GM12865 (cell line): ENCODE data around the gene HOXB3.

Source experiments
- DNase-seq: peaks from one replicate; pipeline ENCODE4 v3.0.0; 2010; ENCODE audit warnings: low read depth
- H3K4me3 ChIP-seq: 2 replicates; pipeline ENCODE4 v1.5.1; 2011; ENCODE audit warnings: mild to moderate bottlenecking, low read depth, low read length, control low read depth
- TF ChIP-seq, protein P1 (sequence below): IDR thresholded peaks from 2 replicates; pipeline ENCODE4 v1.5.1; 2011; ENCODE audit warnings: low read length, control low read depth, low read depth, inconsistent platforms; ENCODE audit not compliant: insufficient read depth; ENCODE audit errors: missing control alignments

Gene HOXB3

GRCh38 chr17:48579760-48580554 lies 10.1 kb downstream of the HOXB3 start:
- no peak for DNase-seq
- no peak overlapping the region for H3K4me3 ChIP-seq

GRCh38 chr17:48579471-48579759 lies 10.6 kb downstream of the HOXB3 start:
- TF ChIP-seq, protein P1, sequence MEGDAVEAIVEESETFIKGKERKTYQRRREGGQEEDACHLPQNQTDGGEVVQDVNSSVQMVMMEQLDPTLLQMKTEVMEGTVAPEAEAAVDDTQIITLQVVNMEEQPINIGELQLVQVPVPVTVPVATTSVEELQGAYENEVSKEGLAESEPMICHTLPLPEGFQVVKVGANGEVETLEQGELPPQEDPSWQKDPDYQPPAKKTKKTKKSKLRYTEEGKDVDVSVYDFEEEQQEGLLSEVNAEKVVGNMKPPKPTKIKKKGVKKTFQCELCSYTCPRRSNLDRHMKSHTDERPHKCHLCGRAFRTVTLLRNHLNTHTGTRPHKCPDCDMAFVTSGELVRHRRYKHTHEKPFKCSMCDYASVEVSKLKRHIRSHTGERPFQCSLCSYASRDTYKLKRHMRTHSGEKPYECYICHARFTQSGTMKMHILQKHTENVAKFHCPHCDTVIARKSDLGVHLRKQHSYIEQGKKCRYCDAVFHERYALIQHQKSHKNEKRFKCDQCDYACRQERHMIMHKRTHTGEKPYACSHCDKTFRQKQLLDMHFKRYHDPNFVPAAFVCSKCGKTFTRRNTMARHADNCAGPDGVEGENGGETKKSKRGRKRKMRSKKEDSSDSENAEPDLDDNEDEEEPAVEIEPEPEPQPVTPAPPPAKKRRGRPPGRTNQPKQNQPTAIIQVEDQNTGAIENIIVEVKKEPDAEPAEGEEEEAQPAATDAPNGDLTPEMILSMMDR, result no peak
- no peak for DNase-seq
- H3K4me3 ChIP-seq, result peak overlapping the region; percentile 70

More at GRCh38 chr17:48579760-48580554, 10.1 kb downstream of the HOXB3 start:
- TF ChIP-seq, protein P1, result no peak

GRCh38 chr17:48578616-48579470 lies 11.2 kb downstream of the HOXB3 start:
- DNase-seq, result no peak
- TF ChIP-seq, protein P1, result peak; percentile 1
- peak overlapping the region; percentile 70 for H3K4me3 ChIP-seq

- peak; percentile 81 for DNase-seq
- peak within 1 kb of the TSS; percentile 70 for H3K4me3 ChIP-seq
- TF ChIP-seq, protein P1, result no peak
Measured at GRCh38 chr17:48577946-48578615, 12.0 kb downstream of the HOXB3 start, which contains the start of gene HOXB4. TSS of gene HOXB4 (minus strand) at chr17:48578350. CDS start at chr17:48578319, 31 bp downstream.

- peak overlapping the region; percentile 70 for H3K4me3 ChIP-seq
- TF ChIP-seq, protein P1, result no peak
- no peak for DNase-seq
Measured at GRCh38 chr17:48577330-48577945, 12.6 kb downstream of the HOXB3 start.
